ENCODE results near the gene RAB40C. TPM values are rescaled to one million over a fixed set of nuclear protein-coding genes. Genes with fewer than 3 reads are reported as not detected.
A peak's percentile ranks its signal among the peaks of the same experiment; 100 is the strongest.

The RAB40C gene
- polyA plus RNA-seq, 2 of the 4 experiments (the other 2 are of a cell fraction), result 4.4 to 9.7 TPM

DNA sequence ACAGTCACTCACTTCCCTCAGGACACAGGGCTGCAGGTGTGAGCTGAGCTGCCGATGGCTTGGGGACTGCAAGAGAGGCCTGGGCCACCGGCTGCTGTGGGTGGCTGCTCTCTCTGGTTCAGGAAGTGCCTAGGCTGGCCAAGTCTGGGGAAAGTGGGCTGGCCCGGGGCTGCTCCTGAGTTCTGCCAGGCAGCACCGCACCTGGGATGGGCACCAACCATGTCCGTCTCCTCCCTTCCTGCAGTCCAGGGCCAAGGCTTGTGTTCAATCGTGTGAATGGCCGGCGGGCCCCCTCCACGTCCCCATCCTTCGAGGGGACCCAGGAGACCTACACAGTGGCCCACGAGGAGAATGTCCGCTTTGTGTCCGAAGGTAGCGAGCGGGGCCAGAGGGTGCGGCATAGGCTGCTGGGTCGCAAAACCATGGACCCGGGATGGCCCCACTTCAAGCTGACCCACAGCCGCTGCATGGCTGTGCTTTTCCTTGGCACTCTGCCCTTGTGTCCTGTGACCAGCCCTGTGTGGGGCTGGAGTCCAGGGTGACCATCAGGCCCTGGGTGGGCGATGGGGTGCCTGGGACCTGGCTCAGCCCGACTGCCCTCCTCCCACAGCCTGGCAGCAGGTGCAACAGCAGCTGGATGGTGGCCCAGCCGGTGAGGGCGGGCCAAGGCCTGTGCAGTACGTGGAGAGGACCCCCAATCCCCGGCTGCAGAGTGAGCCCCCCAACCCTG, 57.5 kb downstream of the RAB40C start:
- Histone ChIP-seq H3K27ac (peak overlapping the region in 1 of 2 experiments; percentile 99; a peak in 2 of 6 replicates), H3K4me3 (no peak overlapping the region), H3K9me3 (no peaks in the 10 kb centered on the region), H3K4me2 (peak overlapping the region; percentile 93), H3K4me1 (peaks cover 50% of the 10 kb centered on the region)
- TF ChIP-seq BHLHE40 (IDR thresholded peaks at IDR 0.05; ENCODE audit: low read depth, low read length), result no peak
- TF ChIP-seq, protein P1, sequence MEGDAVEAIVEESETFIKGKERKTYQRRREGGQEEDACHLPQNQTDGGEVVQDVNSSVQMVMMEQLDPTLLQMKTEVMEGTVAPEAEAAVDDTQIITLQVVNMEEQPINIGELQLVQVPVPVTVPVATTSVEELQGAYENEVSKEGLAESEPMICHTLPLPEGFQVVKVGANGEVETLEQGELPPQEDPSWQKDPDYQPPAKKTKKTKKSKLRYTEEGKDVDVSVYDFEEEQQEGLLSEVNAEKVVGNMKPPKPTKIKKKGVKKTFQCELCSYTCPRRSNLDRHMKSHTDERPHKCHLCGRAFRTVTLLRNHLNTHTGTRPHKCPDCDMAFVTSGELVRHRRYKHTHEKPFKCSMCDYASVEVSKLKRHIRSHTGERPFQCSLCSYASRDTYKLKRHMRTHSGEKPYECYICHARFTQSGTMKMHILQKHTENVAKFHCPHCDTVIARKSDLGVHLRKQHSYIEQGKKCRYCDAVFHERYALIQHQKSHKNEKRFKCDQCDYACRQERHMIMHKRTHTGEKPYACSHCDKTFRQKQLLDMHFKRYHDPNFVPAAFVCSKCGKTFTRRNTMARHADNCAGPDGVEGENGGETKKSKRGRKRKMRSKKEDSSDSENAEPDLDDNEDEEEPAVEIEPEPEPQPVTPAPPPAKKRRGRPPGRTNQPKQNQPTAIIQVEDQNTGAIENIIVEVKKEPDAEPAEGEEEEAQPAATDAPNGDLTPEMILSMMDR (IDR thresholded peaks at IDR 0.05), result no peak
- ChIA-PET POLR2A (no interaction called here), CTCF (interaction anchor here (1.0 to 6.1 kb wide), 10 partner anchors 9 to 76 kb away, joined by 3 to 64 read pairs (median 4); partner anchors contain the start of gene METTL26)
- 93% methylated on average over 21 of the region's 25 CpGs for WGBS (ENCODE audit: missing lambda C conversion rate)
- DNase-seq (ENCODE audit: low read depth in 1 of 2, low spot score in 1 of 2) (no peak), FAIRE-seq (no peak), ATAC-seq (no peak)

DNA sequence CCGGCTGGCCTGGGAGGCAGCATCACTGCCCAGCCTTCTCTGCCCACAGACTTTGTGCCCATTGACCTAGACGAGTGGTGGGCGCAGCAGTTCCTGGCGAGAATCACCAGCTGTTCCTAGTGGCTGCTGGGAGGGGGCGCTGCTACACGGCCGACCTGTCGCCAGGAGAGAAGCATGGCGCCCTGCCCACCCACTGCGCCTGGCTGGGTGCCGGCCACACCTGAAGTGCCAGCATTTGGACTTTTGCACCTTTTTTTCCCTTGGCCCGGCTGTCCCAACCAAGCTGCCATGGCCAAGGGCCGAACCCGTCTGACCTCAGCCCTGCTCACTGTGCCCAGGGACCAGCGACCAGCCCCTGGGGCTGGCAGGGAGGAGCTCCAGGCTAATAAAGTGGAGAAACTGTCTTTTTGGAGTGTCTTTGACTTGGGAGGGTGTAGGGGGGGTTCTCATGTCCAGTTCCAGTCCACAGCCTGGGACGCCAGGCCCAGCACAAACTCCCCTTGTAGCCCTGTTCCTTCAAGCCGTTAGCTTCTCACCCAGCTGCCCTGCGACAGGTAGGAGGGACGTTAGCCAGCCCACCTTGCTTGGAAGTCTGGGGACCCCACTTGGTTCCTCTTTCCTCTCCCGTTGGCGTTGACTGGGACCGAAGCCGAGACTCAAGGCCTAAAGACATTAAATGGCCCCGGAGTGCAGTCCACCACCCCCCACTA, 58.4 kb downstream of the RAB40C start:
- Histone ChIP-seq H3K4me2 (peak overlapping the region; percentile 93), H3K27ac (peak overlapping the region; percentile 90 to 99), H3K4me1 (peaks cover 43% of the 10 kb centered on the region), H3K9me3 (no peaks in the 10 kb centered on the region), H3K4me3 (peak overlapping the region; percentile 79)
- 75% methylated on average over 17 of the region's 24 CpGs for WGBS (ENCODE audit: missing lambda C conversion rate)
- peak in 1 of 2 experiments; percentile 3; a peak in 1 of 6 replicates for ATAC-seq
- no peak for FAIRE-seq
- ChIA-PET CTCF (interaction anchor here (1.0 to 6.1 kb wide), 11 partner anchors 8 to 77 kb away, joined by 3 to 64 read pairs (median 4); partner anchors contain the start of gene METTL26), POLR2A (no interaction called here)
- TF ChIP-seq RNF2 (IDR thresholded peaks at IDR 0.05; ENCODE audit: borderline replicate concordance, low read depth), result no peak
- TF ChIP-seq TFCP2L1 (CRISPR knock-in tag; IDR thresholded peaks at IDR 0.05), result no peak
- no peak for TF ChIP-seq FOSB (CRISPR knock-in tag; IDR thresholded peaks at IDR 0.05)
- TF ChIP-seq, protein P1 (IDR thresholded peaks at IDR 0.05), result peak; percentile 38
- TF ChIP-seq, protein P2, sequence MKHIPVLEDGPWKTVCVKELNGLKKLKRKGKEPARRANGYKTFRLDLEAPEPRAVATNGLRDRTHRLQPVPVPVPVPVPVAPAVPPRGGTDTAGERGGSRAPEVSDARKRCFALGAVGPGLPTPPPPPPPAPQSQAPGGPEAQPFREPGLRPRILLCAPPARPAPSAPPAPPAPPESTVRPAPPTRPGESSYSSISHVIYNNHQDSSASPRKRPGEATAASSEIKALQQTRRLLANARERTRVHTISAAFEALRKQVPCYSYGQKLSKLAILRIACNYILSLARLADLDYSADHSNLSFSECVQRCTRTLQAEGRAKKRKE (CRISPR knock-in tag; IDR thresholded peaks at IDR 0.05; ENCODE audit: low read depth), result no peak
- DNase-seq (ENCODE audit: low read depth in 1 of 2, low spot score in 1 of 2), result peak in 1 of 2 experiments; percentile 54

DNA sequence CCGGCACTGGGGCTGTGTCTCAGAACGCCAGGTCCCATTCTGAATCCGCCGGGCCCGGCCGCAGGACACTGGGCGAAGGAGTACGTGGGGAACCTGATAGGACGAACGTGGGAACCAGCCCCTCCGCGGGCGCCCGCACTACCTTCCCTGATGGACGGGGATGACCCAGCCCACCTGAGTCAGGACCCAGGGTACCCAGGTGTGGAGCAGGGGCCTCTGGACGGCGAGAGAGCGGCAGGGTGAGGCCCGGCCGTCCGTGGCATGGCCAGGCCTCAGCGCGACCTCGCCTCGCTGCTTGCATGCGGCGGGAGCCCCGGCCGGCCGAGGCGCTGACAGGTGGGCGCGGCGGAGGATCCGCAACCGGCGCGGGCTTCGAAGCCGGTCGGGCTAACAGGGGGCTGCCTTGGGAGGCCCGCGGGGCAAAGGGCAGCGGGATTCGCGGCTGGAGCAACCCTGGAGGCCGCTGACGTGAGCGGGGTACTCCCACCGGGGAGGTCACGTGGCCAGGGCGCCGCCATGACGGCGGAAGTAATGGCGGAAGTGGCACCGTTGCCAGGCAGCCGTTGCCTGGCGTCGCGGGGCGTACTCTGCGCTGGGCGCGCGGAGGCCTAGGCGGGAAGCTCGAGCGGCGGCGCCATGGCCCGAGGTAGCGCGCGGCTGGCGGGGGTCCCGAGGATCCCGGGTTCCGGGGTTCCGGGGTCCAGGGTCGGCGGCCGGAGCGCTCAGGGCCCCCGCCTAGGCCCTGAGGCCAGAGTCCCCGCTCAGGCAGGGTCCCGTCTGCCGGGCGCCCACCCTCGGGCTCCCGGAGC, 59.1 kb downstream of the RAB40C start, which contains the start of gene WDR90:
WDR90 (plus strand) TSS at position 585 of the 809 bp plus-strand sequence; CDS start at position 637, 52 bp downstream.
- no peaks in the 10 kb centered on the region for H3K9me3 ChIP-seq
- FAIRE-seq (peak; percentile 46), DNase-seq (ENCODE audit: low read depth in 1 of 2, low spot score in 1 of 2) (peak; percentile 94), ATAC-seq (peak; percentile 70 to 85)
- H3K4me3 ChIP-seq, result peak within 1 kb of the TSS; percentile 79
- ChIA-PET POLR2A (interaction anchor here (0.6 to 1.2 kb wide), 3 partner anchors 26 to 773 kb away, joined by 3 to 6 read pairs (median 3); partner anchors contain the start of gene RHBDL1), CTCF (interaction anchor here (1.0 to 6.1 kb wide), 14 partner anchors 11 to 78 kb away, joined by 3 to 64 read pairs (median 4); partner anchors contain the start of genes METTL26, RHOT2 and STUB1)
- H3K4me1 ChIP-seq, result peaks cover 43% of the 10 kb centered on the region
- WGBS (ENCODE audit: missing lambda C conversion rate), result 22% methylated on average over 57 of the region's 91 CpGs
- peak within 1 kb of the TSS; percentile 90 to 99 for H3K27ac ChIP-seq
- peak within 1 kb of the TSS; percentile 93 for H3K4me2 ChIP-seq
- TF ChIP-seq KDM5A (IDR thresholded peaks at IDR 0.05), result no peak
- TF ChIP-seq NR3C1 (IDR thresholded peaks at IDR 0.05), result no peak
- TF ChIP-seq CBX2 (IDR thresholded peaks at IDR 0.05; ENCODE audit: borderline replicate concordance, low read depth), result no peak
- no peak for TF ChIP-seq SMC3 (IDR thresholded peaks at IDR 0.05)
- TF ChIP-seq, protein P3, sequence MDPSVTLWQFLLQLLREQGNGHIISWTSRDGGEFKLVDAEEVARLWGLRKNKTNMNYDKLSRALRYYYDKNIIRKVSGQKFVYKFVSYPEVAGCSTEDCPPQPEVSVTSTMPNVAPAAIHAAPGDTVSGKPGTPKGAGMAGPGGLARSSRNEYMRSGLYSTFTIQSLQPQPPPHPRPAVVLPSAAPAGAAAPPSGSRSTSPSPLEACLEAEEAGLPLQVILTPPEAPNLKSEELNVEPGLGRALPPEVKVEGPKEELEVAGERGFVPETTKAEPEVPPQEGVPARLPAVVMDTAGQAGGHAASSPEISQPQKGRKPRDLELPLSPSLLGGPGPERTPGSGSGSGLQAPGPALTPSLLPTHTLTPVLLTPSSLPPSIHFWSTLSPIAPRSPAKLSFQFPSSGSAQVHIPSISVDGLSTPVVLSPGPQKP (IDR thresholded peaks at IDR 0.05; ENCODE audit: low read depth, low read length), result 0 out of 2 replicates have a peak, but pooled peaks have one; percentile 44
- TF ChIP-seq NFE2L2 (conservative IDR thresholded peaks at IDR 0.05; ENCODE audit: low read length), result no peak
- TF ChIP-seq TFCP2L1 (CRISPR knock-in tag; IDR thresholded peaks at IDR 0.05), result peak; percentile 58; the same call in 1 of the 2 replicates
- no peak for TF ChIP-seq FOSB (CRISPR knock-in tag; IDR thresholded peaks at IDR 0.05)
- no peak for TF ChIP-seq CHD4 (IDR thresholded peaks at IDR 0.05; ENCODE audit: borderline replicate concordance)
- no peak for TF ChIP-seq MYC (IDR thresholded peaks at IDR 0.05; ENCODE audit: borderline replicate concordance, low read length)
- peak; percentile 43; the same call in 1 of the 2 replicates for TF ChIP-seq NPAS2 (CRISPR knock-in tag; IDR thresholded peaks at IDR 0.05; ENCODE audit: borderline replicate concordance)
- TF ChIP-seq HDAC2 (IDR thresholded peaks at IDR 0.05), result 0 out of 2 replicates have a peak, but pooled peaks have one; percentile 46
- peak; percentile 82 for TF ChIP-seq HEYL (CRISPR knock-in tag; IDR thresholded peaks at IDR 0.05)
- TF ChIP-seq, protein P1 (IDR thresholded peaks at IDR 0.05), result no peak
- TF ChIP-seq, protein P4, sequence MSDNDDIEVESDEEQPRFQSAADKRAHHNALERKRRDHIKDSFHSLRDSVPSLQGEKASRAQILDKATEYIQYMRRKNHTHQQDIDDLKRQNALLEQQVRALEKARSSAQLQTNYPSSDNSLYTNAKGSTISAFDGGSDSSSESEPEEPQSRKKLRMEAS (IDR thresholded peaks at IDR 0.05), result peak; percentile 97

Data from A549 (cell line).